NB4 (cell line): Measurements from ENCODE around the gene LRRC55.

Experiments used
- DNase-seq: peaks from one replicate; pipeline ENCODE4 v3.0.0; 2010; ENCODE audit warnings: low read depth
- H3K4me3 ChIP-seq: one replicate; pipeline ENCODE4 v1.5.1; 2011; ENCODE audit warnings: mild to moderate bottlenecking, low read depth, low read length, moderate library complexity
- CTCF ChIP-seq: IDR thresholded peaks from one replicate; pipeline ENCODE4 v1.5.1; 2012; ENCODE audit warnings: low read depth, low read length
- MYC ChIP-seq: IDR thresholded peaks from 2 replicates; pipeline ENCODE4 v1.6.1; 2011; ENCODE audit warnings: low read depth, low read length
- POLR2A ChIP-seq: IDR thresholded peaks from 2 replicates; pipeline ENCODE4 v1.6.1; 2011; ENCODE audit warnings: mild to moderate bottlenecking; ENCODE audit not compliant: insufficient read length; ENCODE audit errors: extremely low read depth
- TF ChIP-seq, protein P1 (sequence below): IDR thresholded peaks from 2 replicates; pipeline ENCODE4 v1.6.1; 2011; ENCODE audit warnings: low read depth, low read length

The LRRC55 gene

DNA sequence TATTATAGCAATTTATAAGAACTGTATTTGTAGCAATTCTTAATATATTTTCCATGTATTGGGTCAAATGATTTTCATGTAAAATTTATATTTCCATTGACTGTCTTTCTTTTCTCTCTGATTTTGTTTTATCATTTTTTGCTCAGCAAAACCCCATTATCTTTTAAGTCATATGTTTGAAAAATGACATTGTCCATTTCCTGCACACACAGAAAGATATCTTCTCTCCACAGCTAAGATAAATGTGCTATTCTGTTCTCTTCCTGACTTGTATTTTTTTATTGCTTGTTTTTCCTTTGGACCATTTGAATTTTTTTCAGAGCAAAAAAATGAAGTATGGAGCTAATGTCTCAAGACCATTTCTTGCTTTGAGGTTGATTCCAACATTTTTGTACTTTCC is 6.3 kb upstream of the LRRC55 start:
- DNase-seq = no peak
- H3K4me3 ChIP-seq = no peak overlapping the region
- TF ChIP-seq, protein P1, sequence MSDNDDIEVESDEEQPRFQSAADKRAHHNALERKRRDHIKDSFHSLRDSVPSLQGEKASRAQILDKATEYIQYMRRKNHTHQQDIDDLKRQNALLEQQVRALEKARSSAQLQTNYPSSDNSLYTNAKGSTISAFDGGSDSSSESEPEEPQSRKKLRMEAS = no peak
- TF ChIP-seq CTCF (no peak), POLR2A (no peak), MYC (no peak)

- no peak for TF ChIP-seq MYC
- no peak for TF ChIP-seq CTCF
- TF ChIP-seq, protein P1 = no peak
- TF ChIP-seq POLR2A = no peak
- no peak overlapping the region for H3K4me3 ChIP-seq
- no peak for DNase-seq
Measured at GRCh38 chr11:57178334-57178733, 3.4 kb upstream of the LRRC55 start.

DNA sequence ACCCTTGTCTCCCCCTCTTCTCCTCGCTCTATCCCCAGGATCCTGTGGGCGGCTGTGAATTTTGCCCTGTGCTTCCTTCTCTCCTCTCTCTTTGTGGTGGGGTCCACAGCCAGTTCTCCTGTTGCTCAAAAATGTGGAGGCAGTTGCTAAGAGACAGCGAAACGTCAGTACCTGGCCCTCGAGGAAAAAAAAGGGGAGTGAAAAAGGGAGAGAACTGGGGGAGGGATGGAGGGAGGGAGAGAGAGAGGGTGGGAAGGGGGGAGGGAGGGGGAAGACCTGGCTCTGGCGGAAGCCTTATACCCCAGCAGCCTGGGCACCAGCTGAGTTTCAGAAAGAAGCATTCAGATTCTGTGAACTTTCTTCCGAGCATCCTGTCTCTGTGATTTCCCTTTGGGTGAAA is 2.1 kb upstream of the LRRC55 start:
- TF ChIP-seq, protein P1 = no peak
- TF ChIP-seq MYC = no peak
- TF ChIP-seq CTCF = no peak
- TF ChIP-seq POLR2A = no peak
- no peak overlapping the region for H3K4me3 ChIP-seq
- DNase-seq = no peak

GRCh38 chr11:57180081-57180561 is 1.6 kb upstream of the LRRC55 start:
- no peak for DNase-seq
- no peak overlapping the region for H3K4me3 ChIP-seq
- TF ChIP-seq CTCF (no peak), POLR2A (no peak), MYC (no peak)
- TF ChIP-seq, protein P1 = no peak

DNA sequence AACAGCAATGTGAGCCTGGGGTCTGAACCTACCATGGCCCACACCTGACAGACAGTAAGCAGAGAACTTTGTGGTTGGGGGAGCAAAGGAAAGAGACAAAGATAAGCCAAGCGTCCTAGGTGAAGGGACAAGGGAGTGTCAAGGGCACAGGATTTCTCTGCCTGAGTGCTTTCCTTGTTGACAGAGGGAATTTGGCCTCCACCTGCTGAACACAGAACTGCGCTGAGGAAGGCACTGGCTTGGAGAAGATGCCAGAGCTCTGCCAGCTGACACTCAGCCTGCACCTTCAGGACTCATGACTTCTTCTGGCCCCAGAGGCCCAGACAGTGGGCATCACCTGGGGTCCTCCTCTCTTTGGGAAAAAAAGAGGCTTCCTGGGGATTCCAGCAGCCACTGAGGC is 789 bp upstream of the LRRC55 start:
- DNase-seq = no peak
- TF ChIP-seq MYC = no peak
- no peak for TF ChIP-seq CTCF
- no peak for TF ChIP-seq POLR2A
- TF ChIP-seq, protein P1 = no peak
- H3K4me3 ChIP-seq = no peak overlapping the region
